Upper lobe of left lung (tissue), 4 donors: ENCODE measurements around the gene AGO3.

Source experiments
- CTCF ChIP-seq, 6 experiments: fragments of 450-650 bp in 4 of 6; fragments of 200-600 bp in 2 of 6; sonication (generic) in 2 of 6; IDR thresholded peaks; one replicate each; pipeline ENCODE4 v1.5.1; 2016 to 2019; ENCODE audit warnings: antibody characterized with exemption in 6 of 6
- EP300 ChIP-seq, 4 donors: sonication (generic); formaldehyde crosslinking; IDR thresholded peaks; one replicate each; pipeline ENCODE4 v1.5.1; 2017; ENCODE audit warnings: antibody characterized with exemption in 4 of 4, control low read depth in 2 of 4
- POLR2A ChIP-seq, 4 donors: fragments of 450-650 bp; IDR thresholded peaks; one replicate each; pipeline ENCODE4 v1.5.1; 2016 to 2017; ENCODE audit warnings: antibody characterized with exemption in 4 of 4, mild to moderate bottlenecking in 2 of 4

DNA sequence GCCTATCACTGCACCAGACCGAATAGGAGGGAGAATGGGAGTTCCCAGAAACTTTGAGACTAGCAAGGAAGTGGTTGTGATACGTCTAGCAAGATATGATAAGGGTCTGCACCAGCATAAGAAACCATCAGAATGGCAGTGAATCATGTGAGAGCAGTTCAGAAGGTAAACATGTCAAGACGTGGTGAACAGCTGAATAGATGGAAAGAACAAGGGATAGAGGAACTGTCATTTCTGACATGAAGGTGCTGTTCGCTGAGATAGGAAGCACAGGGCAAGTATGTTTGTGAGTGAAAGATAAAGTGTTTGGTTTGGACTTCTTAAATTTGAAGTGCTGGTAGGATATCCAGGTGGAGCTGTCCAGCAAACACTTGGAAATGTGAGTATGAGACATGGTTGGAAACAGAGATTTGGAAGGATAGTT, 49.0 kb upstream of the AGO3 start:
- TF ChIP-seq POLR2A (IDR thresholded peaks at IDR 0.05) (no peak), CTCF (IDR thresholded peaks at IDR 0.05) (no peak), EP300 (IDR thresholded peaks at IDR 0.05) (no peak)
